ENCODE results near the gene LURAP1L.

GRCh38 chr9:12766357-12766756 lies 8.5 kb upstream of the LURAP1L start:
- TF ChIP-seq, protein P1, sequence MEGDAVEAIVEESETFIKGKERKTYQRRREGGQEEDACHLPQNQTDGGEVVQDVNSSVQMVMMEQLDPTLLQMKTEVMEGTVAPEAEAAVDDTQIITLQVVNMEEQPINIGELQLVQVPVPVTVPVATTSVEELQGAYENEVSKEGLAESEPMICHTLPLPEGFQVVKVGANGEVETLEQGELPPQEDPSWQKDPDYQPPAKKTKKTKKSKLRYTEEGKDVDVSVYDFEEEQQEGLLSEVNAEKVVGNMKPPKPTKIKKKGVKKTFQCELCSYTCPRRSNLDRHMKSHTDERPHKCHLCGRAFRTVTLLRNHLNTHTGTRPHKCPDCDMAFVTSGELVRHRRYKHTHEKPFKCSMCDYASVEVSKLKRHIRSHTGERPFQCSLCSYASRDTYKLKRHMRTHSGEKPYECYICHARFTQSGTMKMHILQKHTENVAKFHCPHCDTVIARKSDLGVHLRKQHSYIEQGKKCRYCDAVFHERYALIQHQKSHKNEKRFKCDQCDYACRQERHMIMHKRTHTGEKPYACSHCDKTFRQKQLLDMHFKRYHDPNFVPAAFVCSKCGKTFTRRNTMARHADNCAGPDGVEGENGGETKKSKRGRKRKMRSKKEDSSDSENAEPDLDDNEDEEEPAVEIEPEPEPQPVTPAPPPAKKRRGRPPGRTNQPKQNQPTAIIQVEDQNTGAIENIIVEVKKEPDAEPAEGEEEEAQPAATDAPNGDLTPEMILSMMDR (IDR thresholded peaks at IDR 0.05), result no peak
- TF ChIP-seq POLR2AphosphoS5 (IDR thresholded peaks at IDR 0.05), result no peak
- no peak for TF ChIP-seq POLR2A (IDR thresholded peaks at IDR 0.05)

Data from suprapubic skin (tissue), 4 donors.